Brain microvascular endothelial cell (primary cell): ENCODE results near the gene C4B.
"Not testable (repeated sequence)": the region's sequence is repeated elsewhere in the genome, so short reads cannot be mapped to it uniquely, and the experiment has no call there.

Experiments
- DNase-seq: peaks from one replicate; pipeline ENCODE4 v3.0.0-alpha.2; 2020
- H3K27ac ChIP-seq: fragments of 250-450 bp; sonication (Bioruptor Pico); 2 replicates; pipeline ENCODE4 v1.5.1; 2020; ENCODE audit warnings: mild to moderate bottlenecking, moderate library complexity
- H3K27me3 ChIP-seq: fragments of 250-450 bp; sonication (Bioruptor Pico); replicated peaks from 2 replicates; pipeline ENCODE4 v1.5.1; 2020; ENCODE audit warnings: mild to moderate bottlenecking
- H3K36me3 ChIP-seq: fragments of 250-450 bp; sonication (Bioruptor Pico); replicated peaks from 2 replicates; pipeline ENCODE4 v1.5.1; 2020; ENCODE audit warnings: mild to moderate bottlenecking
- H3K4me3 ChIP-seq: 2 replicates; pipeline ENCODE4 v1.5.1; 2011; ENCODE audit warnings: low read depth, mild to moderate bottlenecking, control low read depth, low read length, moderate library complexity
- in situ Hi-C: cut with HindIII; loops from 2 replicates; pipeline ENCODE4 v1.10.0; 2017; ENCODE audit warnings: low sequenced_read_pairs, low pct_ligation_motif_present
- TF ChIP-seq, protein P1 (sequence below): IDR thresholded peaks from 2 replicates; pipeline ENCODE4 v1.5.1; 2011; ENCODE audit warnings: low read depth, mild to moderate bottlenecking, moderate library complexity, low read length, control low read depth, inconsistent platforms; ENCODE audit errors: missing control alignments

C4B gene

DNA sequence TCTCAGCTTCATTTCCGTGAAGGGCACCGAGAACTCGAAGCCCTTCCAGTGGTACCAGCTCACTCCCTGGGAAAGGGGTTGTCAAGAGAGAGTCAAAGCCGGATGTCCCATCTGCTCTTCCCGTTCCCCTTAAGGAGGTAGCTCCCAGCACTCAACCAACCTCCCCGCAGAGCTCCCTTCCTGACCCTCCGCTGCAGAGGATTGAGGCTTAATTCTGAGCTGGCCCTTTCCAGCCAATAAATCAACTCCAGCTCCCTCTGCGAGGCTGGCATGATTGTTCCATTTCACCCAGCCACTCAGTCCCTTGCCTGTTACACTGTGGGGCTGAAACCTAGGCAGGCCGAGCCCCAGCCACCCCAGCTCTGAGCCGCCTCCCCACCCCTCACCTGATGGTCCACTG is 26.8 kb downstream of the C4B start:
- in situ Hi-C loops, H3K36me3 ChIP-seq: not testable (repeated sequence)

GRCh38 chr6:32042276-32042675 is 27.7 kb downstream of the C4B start:
- H3K27me3 ChIP-seq, H3K36me3 ChIP-seq, in situ Hi-C loops, DNase-seq, H3K27ac ChIP-seq, H3K4me3 ChIP-seq: not testable (repeated sequence)

More for the DNA sequence above, 26.8 kb downstream of the C4B start:
- not testable (repeated sequence) for H3K27me3 ChIP-seq, DNase-seq, H3K27ac ChIP-seq, H3K4me3 ChIP-seq

GRCh38 chr6:32043589-32044380 is 29.2 kb downstream of the C4B start:
- DNase-seq, H3K4me3 ChIP-seq, H3K36me3 ChIP-seq, H3K27ac ChIP-seq, in situ Hi-C loops, H3K27me3 ChIP-seq: not testable (repeated sequence)

DNA sequence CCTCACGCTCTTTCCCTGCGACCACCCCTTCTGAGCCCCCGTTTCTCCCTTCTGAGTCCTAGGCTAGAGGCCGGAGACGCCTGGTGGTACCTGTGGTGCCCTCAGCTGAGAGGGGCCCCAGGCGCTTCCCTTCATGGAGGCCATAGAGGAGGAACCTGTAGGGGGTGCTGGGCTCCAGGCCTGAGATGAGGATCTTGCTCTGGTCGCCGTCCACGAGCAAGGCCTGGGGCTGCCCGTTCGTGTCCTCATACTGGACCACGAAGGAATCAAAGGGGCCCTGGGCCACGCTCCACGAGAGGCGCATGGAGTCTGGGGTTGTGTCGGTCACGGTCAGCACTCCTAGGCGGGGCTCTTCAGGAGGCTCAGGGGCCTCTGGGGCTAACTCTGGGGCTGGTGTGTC is 30.3 kb downstream of the C4B start:
- in situ Hi-C loops, H3K27me3 ChIP-seq, DNase-seq, H3K36me3 ChIP-seq, H3K4me3 ChIP-seq, H3K27ac ChIP-seq: not testable (repeated sequence)

DNA sequence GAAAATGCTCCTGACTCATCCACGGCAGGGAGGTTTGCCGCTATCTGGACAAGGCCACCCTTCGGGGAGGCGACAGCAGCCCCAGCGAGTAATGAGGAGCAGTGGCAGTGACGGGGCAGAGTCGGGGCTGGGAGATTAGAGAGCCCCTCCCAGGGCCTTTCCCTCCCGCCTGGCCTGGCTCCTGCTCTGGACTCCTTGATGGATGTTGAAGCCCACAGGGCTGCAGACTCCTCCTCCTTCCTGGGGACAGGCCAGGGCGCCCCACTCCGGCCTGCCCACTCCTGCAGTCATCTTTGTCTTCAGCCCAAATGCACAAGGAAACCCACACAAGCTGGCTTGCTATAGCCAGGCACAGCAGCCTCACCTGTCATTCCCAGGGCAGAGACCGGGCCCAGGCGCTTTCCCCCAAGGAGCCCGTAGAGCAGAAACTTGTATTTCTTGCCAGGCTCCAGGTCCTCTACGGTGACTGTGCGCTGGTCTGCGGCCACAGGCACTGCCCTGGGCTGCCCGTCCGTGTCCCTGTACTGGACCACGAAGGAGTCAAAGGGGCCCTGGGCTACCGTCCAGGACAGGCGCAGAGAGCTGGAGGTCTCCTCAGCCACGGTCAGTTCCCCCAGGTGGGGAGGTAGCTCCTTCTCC is 31.3 kb downstream of the C4B start:
- no peaks in the 10 kb centered on the region for H3K27me3 ChIP-seq
- in situ Hi-C loops, result no loop called here
- no peak overlapping the region for H3K4me3 ChIP-seq
- H3K36me3 ChIP-seq, result no peaks in the 10 kb centered on the region
- TF ChIP-seq, protein P1, sequence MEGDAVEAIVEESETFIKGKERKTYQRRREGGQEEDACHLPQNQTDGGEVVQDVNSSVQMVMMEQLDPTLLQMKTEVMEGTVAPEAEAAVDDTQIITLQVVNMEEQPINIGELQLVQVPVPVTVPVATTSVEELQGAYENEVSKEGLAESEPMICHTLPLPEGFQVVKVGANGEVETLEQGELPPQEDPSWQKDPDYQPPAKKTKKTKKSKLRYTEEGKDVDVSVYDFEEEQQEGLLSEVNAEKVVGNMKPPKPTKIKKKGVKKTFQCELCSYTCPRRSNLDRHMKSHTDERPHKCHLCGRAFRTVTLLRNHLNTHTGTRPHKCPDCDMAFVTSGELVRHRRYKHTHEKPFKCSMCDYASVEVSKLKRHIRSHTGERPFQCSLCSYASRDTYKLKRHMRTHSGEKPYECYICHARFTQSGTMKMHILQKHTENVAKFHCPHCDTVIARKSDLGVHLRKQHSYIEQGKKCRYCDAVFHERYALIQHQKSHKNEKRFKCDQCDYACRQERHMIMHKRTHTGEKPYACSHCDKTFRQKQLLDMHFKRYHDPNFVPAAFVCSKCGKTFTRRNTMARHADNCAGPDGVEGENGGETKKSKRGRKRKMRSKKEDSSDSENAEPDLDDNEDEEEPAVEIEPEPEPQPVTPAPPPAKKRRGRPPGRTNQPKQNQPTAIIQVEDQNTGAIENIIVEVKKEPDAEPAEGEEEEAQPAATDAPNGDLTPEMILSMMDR, result no peak
- H3K27ac ChIP-seq, result no peak overlapping the region
- no peak for DNase-seq

- H3K36me3 ChIP-seq, result no peaks in the 10 kb centered on the region
- in situ Hi-C loops, result no loop called here
- TF ChIP-seq, protein P1, result peak; percentile 8
- H3K27ac ChIP-seq, result no peak overlapping the region
- no peak for DNase-seq
- peaks cover 1% of the 10 kb centered on the region for H3K27me3 ChIP-seq
- no peak overlapping the region for H3K4me3 ChIP-seq
Observed at GRCh38 chr6:32046450-32047083, 32.0 kb downstream of the C4B start.

DNA sequence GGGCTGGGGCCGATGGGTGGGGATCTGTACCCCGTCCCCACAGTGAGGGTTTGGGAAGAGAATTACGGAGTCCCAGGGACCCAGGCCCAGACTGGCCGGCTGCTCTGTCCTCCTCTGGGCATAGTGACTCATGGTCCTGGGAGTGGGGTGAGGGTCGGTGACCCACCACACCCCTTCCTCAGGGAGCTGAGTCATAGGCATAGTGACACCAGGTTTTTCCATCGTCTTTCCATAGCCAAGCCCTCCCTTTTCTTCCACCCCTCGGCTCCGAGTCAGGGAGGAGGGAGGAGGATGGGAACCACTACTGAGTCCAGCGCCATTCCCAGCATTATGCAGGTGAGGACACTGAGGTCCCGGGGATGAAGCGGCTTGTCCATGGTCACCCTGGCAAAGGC is 32.5 kb downstream of the C4B start:
- DNase-seq, result peak; percentile 6

More for the DNA sequence above, 32.5 kb downstream of the C4B start:
- Histone ChIP-seq H3K4me3 (no peak overlapping the region), H3K27me3 (peaks cover 4% of the 10 kb centered on the region), H3K27ac (no peak overlapping the region), H3K36me3 (no peaks in the 10 kb centered on the region)
- TF ChIP-seq, protein P1, result no peak
- in situ Hi-C loops, result no loop called here
